HepG2 (cell line): ENCODE data around the gene HSF2BP. TPM values are rescaled to one million over a fixed set of nuclear protein-coding genes. Genes with fewer than 3 reads are reported as not detected.
A peak's percentile ranks its signal among the peaks of the same experiment; 100 is the strongest.

ENCODE experiments used
- BCL6 ChIP-seq: IDR thresholded peaks from 2 replicates; pipeline ENCODE4 v1.6.1; 2016; ENCODE audit warnings: missing genetic modification reagents, missing compliant biosample characterization
- HMG20A ChIP-seq: IDR thresholded peaks from 2 replicates; pipeline ENCODE4 v1.6.1; 2016; ENCODE audit warnings: borderline replicate concordance
- NPAS2 ChIP-seq: sonication (generic); formaldehyde crosslinking; IDR thresholded peaks from 2 replicates; pipeline ENCODE4 v1.8.0; 2022; ENCODE audit warnings: mild to moderate bottlenecking, missing genetic modification reagents, borderline replicate concordance
- RFX5 ChIP-seq: IDR thresholded peaks from 2 replicates; pipeline ENCODE4 v1.6.1; 2011; ENCODE audit warnings: low read depth, low read length, improper control_type of control experiment
- SALL1 ChIP-seq: sonication (generic); formaldehyde crosslinking; IDR thresholded peaks from 2 replicates; pipeline ENCODE4 v1.8.0; 2022; ENCODE audit warnings: mild to moderate bottlenecking, missing genetic modification reagents
- SCMH1 ChIP-seq: sonication (generic); formaldehyde crosslinking; IDR thresholded peaks from 2 replicates; pipeline ENCODE4 v1.9.0; 2021; ENCODE audit warnings: missing genetic modification reagents, mild to moderate bottlenecking, borderline replicate concordance
- SUZ12 ChIP-seq: fragments of 150-350 bp; IDR thresholded peaks from 2 replicates; pipeline ENCODE4 v1.6.1; 2014; ENCODE audit warnings: low read depth, low read length
- TBX2 ChIP-seq: sonication (generic); formaldehyde crosslinking; IDR thresholded peaks from 2 replicates; pipeline ENCODE4 v1.5.0; 2020; ENCODE audit warnings: missing genetic modification reagents, mild to moderate bottlenecking, borderline replicate concordance
- TIGD3 ChIP-seq: sonication (generic); formaldehyde crosslinking; IDR thresholded peaks from 2 replicates; pipeline ENCODE4 v1.5.1; 2020; ENCODE audit warnings: mild to moderate bottlenecking, missing genetic modification reagents, borderline replicate concordance
- ZBTB25 ChIP-seq: IDR thresholded peaks from 2 replicates; pipeline ENCODE4 v1.6.1; 2018; ENCODE audit warnings: missing genetic modification reagents
- ZFX ChIP-seq: sonication (generic); formaldehyde crosslinking; IDR thresholded peaks from 2 replicates; pipeline ENCODE4 v1.4.0; 2020; ENCODE audit warnings: mild to moderate bottlenecking, low read depth, missing genetic modification reagents, moderate library complexity
- ZKSCAN8 ChIP-seq: IDR thresholded peaks from 2 replicates; pipeline ENCODE4 v1.6.1; 2016; ENCODE audit warnings: borderline replicate concordance, missing genetic modification reagents, missing compliant biosample characterization
- ZNF510 ChIP-seq: sonication (generic); formaldehyde crosslinking; IDR thresholded peaks from 2 replicates; pipeline ENCODE4 v1.4.0; 2020; ENCODE audit warnings: low read depth, mild to moderate bottlenecking, missing genetic modification reagents
- ZNF530 ChIP-seq: sonication (generic); formaldehyde crosslinking; IDR thresholded peaks from 2 replicates; pipeline ENCODE4 v1.5.0; 2020; ENCODE audit warnings: low read depth, mild to moderate bottlenecking, missing genetic modification reagents
- ZSCAN21 ChIP-seq: sonication (generic); formaldehyde crosslinking; IDR thresholded peaks from 2 replicates; pipeline ENCODE4 v1.8.0; 2022; ENCODE audit warnings: mild to moderate bottlenecking, missing genetic modification reagents, moderate library complexity, borderline replicate concordance
- polyA plus RNA-seq, 8 experiments: library from polyadenylated mRNA; depleted of rRNA in 3 of 8; stranded (reverse) in 7 of 8; unstranded in 1 of 8; fragments of >200 nt; fragmentation: Illumina TruSeq in 4 of 8; extraction: Trizol in 4 of 8; gene quantifications; 2 replicates each; pipeline versions ENCODE4 v1.2.1 to v1.2.3, GENCODE V29; 2011 to 2016; ENCODE audit warnings: low read depth in 4 of 8, missing spikeins in 1 of 8, mixed read lengths in 1 of 8; ENCODE audit not compliant: insufficient read depth in 1 of 8
- total RNA-seq, 5 experiments: library from RNA; depleted of rRNA; stranded (reverse); fragments of >200 nt; fragmentation: Illumina TruSeq; extraction: Trizol; gene quantifications; 2 replicates each; pipeline ENCODE4 v1.2.3, GENCODE V29; 2016; ENCODE audit warnings: low read depth in 1 of 5
- TF ChIP-seq, protein P1 (sequence below): sonication (generic); formaldehyde crosslinking; IDR thresholded peaks from 2 replicates; pipeline ENCODE4 v1.5.0; 2020; ENCODE audit warnings: mild to moderate bottlenecking, missing genetic modification reagents, moderate library complexity
- TF ChIP-seq, protein P2 (sequence below): sonication (generic); formaldehyde crosslinking; IDR thresholded peaks from 2 replicates; pipeline ENCODE4 v1.4.0; 2020; ENCODE audit warnings: missing genetic modification reagents, borderline replicate concordance
- TF ChIP-seq, protein P3 (sequence below): sonication (generic); formaldehyde crosslinking; IDR thresholded peaks from 2 replicates; pipeline ENCODE4 v1.5.0; 2020; ENCODE audit warnings: mild to moderate bottlenecking, missing genetic modification reagents, borderline replicate concordance

HSF2BP gene
- total and polyA plus RNA-seq, 2 of the 13 experiments (the other 11 are each of a cell fraction or from before 2014, with no cell fraction given): 0.67 to 2.2 TPM

DNA sequence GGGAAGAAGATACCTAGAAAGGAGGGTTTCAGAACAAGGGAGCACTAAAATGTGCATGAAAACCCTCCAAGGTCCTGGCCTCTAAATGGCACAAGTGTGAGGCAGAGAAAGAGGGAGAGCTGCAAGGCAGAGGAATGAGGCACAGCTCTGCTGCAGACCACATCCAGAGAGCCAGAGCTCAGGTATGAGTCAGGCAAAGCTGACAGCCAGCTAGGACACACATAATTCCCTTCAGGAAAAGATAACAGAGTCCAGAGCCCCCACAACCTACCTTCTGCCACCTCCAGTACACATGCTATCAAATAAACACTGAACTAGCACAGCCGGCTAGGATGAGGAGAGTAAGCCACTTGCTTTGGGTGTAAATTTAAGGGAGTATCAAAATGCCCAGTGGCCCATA, 62.2 kb downstream of the HSF2BP start (continued):
- TF ChIP-seq, protein P1, sequence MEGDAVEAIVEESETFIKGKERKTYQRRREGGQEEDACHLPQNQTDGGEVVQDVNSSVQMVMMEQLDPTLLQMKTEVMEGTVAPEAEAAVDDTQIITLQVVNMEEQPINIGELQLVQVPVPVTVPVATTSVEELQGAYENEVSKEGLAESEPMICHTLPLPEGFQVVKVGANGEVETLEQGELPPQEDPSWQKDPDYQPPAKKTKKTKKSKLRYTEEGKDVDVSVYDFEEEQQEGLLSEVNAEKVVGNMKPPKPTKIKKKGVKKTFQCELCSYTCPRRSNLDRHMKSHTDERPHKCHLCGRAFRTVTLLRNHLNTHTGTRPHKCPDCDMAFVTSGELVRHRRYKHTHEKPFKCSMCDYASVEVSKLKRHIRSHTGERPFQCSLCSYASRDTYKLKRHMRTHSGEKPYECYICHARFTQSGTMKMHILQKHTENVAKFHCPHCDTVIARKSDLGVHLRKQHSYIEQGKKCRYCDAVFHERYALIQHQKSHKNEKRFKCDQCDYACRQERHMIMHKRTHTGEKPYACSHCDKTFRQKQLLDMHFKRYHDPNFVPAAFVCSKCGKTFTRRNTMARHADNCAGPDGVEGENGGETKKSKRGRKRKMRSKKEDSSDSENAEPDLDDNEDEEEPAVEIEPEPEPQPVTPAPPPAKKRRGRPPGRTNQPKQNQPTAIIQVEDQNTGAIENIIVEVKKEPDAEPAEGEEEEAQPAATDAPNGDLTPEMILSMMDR: no peak
- TF ChIP-seq ZKSCAN8 (no peak), TIGD3 (CRISPR knock-in tag) (no peak), ZNF510 (no peak), TBX2 (CRISPR knock-in tag) (peak; percentile 42; the same call in 1 of the 2 replicates), ZSCAN21 (no peak), SALL1 (CRISPR knock-in tag) (peak; percentile 66), SUZ12 (no peak), ZFX (CRISPR knock-in tag) (peak; percentile 18; the same call in 1 of the 2 replicates), RFX5 (no peak), BCL6 (CRISPR knock-in tag) (peak; percentile 32; the same call in 1 of the 2 replicates), HMG20A (CRISPR knock-in tag) (peak; percentile 14; the same call in 1 of the 2 replicates), SCMH1 (CRISPR knock-in tag) (no peak), ZBTB25 (CRISPR knock-in tag) (no peak), NPAS2 (no peak), ZNF530 (CRISPR knock-in tag) (no peak)
- TF ChIP-seq, protein P2, sequence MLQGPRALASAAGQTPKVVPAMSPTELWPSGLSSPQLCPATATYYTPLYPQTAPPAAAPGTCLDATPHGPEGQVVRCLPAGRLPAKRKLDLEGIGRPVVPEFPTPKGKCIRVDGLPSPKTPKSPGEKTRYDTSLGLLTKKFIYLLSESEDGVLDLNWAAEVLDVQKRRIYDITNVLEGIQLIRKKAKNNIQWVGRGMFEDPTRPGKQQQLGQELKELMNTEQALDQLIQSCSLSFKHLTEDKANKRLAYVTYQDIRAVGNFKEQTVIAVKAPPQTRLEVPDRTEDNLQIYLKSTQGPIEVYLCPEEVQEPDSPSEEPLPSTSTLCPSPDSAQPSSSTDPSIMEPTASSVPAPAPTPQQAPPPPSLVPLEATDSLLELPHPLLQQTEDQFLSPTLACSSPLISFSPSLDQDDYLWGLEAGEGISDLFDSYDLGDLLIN (CRISPR knock-in tag): no peak
- TF ChIP-seq, protein P3, sequence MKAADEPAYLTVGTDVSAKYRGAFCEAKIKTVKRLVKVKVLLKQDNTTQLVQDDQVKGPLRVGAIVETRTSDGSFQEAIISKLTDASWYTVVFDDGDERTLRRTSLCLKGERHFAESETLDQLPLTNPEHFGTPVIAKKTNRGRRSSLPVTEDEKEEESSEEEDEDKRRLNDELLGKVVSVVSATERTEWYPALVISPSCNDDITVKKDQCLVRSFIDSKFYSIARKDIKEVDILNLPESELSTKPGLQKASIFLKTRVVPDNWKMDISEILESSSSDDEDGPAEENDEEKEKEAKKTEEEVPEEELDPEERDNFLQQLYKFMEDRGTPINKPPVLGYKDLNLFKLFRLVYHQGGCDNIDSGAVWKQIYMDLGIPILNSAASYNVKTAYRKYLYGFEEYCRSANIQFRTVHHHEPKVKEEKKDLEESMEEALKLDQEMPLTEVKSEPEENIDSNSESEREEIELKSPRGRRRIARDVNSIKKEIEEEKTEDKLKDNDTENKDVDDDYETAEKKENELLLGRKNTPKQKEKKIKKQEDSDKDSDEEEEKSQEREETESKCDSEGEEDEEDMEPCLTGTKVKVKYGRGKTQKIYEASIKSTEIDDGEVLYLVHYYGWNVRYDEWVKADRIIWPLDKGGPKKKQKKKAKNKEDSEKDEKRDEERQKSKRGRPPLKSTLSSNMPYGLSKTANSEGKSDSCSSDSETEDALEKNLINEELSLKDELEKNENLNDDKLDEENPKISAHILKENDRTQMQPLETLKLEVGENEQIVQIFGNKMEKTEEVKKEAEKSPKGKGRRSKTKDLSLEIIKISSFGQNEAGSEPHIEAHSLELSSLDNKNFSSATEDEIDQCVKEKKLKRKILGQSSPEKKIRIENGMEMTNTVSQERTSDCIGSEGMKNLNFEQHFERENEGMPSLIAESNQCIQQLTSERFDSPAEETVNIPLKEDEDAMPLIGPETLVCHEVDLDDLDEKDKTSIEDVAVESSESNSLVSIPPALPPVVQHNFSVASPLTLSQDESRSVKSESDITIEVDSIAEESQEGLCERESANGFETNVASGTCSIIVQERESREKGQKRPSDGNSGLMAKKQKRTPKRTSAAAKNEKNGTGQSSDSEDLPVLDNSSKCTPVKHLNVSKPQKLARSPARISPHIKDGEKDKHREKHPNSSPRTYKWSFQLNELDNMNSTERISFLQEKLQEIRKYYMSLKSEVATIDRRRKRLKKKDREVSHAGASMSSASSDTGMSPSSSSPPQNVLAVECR (CRISPR knock-in tag): no peak; the same call in 1 of the 2 replicates
